GM18907 (cell line): ENCODE data around the gene SLC39A6.
"Not testable (repeated sequence)": the region's sequence is repeated elsewhere in the genome, so short reads cannot be mapped to it uniquely, and the experiment has no call there.

Experiments used
- ATAC-seq: cut with Tn5 transposase; IDR thresholded peaks from one replicate; pipeline ENCODE4 v1.9.1; 2021; ENCODE audit warnings: mild to moderate bottlenecking, moderate library complexity; ENCODE audit not compliant: unreplicated experiment

Gene SLC39A6

DNA sequence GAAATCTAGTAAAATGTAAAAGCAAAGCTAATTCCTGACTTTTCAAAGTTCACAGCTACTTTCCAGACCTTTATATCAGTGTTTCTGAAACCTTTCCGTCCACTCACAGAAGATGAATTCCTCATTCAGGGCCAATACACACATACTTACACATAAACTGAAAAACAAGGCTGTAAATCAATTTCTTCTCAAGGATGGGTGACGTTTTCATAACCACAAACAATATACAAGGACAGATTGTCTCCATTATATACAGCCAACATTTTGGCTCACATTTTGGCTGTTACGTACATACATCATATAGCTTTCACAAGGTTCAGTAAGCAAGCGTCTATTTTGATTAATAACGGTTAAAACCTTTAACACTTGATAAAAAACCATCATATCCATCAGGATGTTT is 63.1 kb downstream of the SLC39A6 start:
- ATAC-seq, result no peak

DNA sequence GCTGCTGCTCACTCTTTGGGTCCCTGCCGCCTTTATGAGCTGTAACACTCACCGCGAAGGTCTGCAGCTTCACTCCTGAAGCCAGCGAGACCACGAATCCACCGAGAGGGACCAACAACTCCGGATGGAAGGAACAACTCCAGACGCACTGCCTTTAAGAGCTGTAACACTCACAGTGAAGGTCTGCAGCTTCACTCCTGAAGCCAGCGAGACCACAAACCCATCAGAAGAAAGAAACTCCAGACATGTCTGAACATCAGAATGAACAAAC is 64.4 kb downstream of the SLC39A6 start:
- not testable (repeated sequence) for ATAC-seq

DNA sequence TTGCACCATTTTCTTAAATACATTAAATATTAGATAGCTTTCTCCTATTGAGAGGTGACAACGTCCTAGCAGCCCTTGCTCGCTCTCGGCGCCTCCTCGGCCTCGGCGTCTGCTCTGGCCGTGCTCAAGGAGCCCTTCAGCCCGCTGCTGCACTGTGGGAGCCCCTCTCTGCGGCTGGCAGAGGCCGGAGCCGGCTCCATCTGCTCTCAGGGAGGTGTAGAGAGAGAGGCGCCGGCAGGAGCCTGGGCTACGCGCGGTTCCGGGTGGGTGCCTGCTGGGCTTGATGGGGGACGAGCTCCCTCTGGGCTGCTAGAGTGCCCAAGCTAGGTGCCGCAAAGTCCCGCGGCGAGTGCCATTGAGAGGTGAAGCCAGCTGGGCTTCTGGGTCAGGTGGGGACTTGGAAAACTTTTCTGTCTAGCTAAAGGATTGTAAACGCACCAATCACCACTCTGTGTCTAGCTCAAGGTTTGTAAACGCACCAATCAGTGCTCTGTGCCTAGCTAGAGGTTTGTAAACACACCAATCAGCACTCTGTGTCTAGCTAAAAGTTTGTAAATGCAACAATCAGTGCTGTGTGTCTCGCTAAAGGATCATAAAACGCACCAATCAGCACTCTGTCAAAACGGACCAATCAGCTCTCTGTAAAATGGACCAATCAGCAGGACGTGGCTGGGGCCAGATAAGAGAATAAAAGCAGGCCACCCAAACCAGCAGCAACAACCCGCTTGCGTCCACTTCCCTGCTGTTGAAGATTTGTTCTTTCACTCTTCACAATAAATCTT is 64.9 kb downstream of the SLC39A6 start:
- ATAC-seq, result no peak

DNA sequence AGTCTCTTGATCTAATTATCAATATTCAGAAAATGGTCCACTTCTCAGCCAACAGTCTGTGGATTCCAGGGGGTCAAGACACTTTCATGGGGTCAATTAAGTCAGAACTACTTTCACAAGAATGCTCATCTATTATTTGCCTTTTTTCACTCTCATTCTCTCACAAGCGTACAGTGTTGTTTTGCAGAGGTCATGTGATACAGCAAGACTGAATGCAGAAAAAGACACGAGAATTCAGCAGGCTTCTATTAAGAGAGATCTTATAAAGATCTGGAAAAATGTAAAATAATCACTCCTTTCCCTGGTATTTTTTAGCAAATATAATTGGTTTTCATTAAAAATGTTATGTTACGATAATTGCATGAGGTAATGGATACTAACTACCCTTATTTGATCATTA is 70.5 kb downstream of the SLC39A6 start:
- ATAC-seq, result no peak
